HG03575 (cell line): Measurements from ENCODE around the gene CDC42EP1.
"Not testable (repeated sequence)": the region's sequence is repeated elsewhere in the genome, so short reads cannot be mapped to it uniquely, and the experiment has no call there.

Source experiments
- ATAC-seq: cut with Tn5 transposase; IDR thresholded peaks from one replicate; pipeline ENCODE4 v1.9.1; 2021; ENCODE audit not compliant: unreplicated experiment, insufficient number of reproducible peaks, low FRiP score; ENCODE audit errors: extremely low read depth

CDC42EP1 gene

DNA sequence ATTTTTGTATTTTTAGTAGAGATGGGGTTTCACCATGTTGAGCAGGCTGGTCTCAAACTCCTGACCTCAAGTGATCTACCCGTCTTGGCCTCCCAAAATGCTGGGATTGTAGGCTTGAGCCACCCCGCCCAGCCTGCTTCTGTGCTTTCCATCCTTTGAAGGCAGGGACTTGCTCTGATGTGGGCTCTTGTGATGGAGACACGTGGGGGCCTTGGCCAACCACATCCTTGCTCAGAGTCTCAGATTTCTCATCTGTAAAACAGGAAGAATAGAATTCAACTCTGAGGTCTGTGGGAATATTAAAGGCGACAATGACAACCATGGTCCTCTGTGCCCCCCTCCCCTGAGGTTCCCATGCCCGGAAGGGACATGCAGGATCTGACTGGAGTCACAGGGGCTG, 44.6 kb downstream of the CDC42EP1 start:
- ATAC-seq = no peak

DNA sequence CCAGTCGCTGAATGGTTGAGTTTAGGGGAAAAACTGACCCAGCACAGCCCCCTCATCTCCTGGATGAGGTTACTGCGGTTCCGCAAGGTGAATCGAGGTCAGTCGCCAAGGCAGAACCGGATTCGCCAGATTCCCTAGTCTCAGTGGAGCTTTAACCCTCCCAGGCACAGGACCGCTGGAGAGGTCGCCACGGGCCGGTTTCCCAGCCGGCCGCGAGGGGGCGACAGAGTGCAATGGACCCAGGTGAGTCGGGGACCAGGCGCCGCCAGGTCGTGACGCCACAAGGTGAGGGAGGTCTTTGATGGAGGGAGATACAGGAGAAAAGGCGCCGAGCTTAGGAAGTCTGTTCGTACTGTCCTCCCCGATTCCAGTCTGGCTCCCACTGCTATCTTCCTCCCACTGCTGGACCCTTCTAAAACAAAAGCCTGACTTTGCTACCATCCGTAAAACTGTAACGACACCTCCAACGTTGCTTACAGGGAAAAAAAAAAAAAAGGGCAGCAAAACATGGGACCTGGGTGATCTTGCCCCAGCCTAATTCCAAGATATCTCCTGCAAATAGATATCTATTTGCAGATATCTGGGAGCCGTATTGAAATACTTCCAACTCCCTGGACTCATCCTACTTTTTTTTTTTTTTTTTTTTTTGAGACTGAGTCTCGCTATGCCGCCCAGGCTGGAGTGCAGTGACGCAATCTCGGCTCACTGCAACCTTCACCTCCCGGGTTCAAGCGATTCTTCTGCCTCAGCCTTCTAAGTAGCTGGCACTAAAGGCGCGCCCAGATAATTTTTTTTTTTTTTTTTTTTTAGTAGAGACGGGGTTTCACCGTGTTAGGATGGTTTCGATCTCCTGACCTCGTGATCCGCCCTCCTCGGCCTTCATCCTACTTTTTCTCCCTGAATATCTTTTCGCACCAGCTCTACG, 47.0 kb downstream of the CDC42EP1 start:
- ATAC-seq = no peak

DNA sequence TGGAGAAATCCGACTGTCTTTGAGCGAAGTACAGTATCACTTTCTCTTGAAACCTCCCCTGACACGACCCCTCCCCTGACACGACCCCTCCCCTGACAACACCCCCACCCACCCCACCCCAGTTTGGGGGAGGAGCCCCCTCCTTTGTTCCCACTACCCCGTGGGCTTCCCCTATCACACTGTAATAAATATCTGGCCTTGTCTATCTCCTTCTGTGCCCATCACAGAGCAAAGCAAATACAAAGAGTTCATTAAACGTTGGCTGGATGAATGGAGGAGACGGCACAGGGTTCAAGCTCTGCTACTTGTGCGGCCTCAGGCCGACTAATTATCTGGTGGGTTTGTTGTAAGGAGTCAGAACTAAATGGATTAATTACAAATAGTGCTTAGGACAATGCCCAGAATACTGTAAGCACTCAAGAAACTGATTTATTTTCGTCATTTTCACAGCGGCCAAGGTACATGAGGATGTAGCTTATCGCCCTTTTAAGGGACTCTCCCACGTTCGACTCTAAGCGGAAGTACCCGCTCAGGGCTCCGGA, 47.7 kb downstream of the CDC42EP1 start:
- ATAC-seq = no peak

DNA sequence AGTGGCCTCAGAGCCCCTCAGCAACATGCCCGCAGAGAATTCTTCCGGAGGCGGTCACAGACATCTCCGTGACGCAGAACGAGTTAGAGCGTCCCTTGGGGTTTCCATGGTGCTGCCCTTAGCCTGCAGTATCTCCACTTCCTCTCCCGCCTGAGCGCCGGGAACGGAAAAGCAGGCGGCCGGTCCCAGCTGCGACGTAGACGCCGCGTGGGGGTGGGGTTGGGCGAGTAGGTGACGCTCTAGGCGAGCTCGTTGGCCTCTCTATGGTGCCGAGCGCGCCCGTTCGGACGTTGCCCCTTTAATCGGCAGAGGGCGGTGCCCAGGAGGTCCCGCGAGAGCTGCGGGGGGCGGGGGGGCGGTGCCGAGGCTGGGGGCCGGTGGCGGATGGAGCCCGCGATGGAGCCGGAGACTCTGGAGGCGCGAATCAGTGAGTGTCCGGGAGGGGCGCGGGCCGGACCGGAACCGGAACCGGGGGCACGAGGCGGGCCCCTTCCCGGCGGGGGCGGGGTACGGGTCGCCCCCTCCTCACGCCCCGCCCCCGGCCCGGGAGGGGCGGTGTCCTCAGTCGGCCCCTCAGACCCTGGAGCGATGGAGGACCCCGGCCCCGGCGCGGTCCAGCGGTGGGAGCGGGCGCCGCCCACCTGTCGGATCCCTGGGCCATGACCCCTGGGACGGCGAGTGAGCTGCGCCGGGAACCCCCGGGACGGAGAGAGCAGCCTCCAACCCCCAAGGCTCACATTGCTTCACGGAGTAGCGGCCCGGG, 48.4 kb downstream of the CDC42EP1 start, which contains the start of gene GGA1:
GGA1 (plus strand) TSS at position 358 of the 763 bp plus-strand sequence; CDS start at position 385, 27 bp downstream.
- peak; percentile 38 for ATAC-seq

DNA sequence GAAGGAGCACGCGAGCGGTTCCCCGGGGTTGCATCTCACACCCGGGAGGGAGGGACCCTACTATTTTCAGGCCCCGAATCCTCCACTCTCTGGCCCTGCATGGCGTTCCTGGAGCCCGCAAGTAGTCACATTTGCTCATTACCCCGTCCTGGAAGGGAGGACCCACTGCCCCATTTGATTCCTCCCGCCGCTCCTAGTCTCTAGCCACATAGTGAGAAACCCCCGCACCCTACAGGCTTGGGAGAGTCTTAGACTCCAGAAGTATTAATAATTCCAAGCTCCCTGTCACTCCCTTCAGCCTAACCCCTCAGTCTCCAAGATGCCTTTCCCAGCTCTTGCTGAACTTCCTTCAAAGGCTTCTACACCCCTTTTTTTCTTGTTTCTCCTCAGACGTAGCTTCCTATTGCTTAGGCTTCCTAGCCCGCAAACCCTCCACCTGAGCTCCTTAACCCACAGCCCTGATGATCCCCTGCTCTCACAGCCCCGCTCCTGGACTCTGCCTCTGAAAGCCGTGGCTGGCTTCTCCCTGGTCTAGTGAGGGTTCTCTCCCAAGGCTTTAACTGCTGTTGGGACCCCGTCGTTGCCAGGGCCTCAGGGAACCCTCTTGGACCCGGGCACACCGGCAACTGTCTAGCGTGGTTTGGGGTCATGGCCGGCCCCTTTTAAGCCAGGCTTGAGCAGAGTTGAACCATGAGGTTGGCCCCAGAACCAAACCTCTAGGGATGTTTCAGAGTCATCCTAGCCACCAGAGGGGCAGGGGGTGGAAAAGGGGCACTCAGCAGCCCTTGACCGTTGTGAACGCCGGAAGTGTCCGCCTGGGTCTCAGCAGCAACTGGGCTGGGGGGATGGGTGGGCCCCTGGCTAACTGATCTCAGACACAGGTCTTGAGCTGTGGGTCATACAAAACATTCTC, 49.2 kb downstream of the CDC42EP1 start:
- ATAC-seq = no peak

DNA sequence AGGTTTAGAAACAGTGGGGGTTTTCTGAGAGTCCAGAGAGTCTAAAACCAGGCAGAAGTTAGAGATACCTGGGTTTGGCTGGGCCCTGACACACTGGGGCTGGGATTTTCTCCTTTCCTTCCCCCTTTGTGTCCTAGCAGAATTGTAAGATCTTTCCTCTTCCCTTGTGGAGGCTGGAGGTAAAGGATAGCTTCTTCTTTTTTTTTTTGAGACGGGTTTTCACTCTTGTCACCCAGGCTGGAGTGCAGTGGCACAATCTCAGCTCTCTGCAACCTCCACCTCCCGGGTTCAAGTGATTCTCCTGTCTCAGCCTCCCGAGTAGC, 49.8 kb downstream of the CDC42EP1 start:
- ATAC-seq = not testable (repeated sequence)

DNA sequence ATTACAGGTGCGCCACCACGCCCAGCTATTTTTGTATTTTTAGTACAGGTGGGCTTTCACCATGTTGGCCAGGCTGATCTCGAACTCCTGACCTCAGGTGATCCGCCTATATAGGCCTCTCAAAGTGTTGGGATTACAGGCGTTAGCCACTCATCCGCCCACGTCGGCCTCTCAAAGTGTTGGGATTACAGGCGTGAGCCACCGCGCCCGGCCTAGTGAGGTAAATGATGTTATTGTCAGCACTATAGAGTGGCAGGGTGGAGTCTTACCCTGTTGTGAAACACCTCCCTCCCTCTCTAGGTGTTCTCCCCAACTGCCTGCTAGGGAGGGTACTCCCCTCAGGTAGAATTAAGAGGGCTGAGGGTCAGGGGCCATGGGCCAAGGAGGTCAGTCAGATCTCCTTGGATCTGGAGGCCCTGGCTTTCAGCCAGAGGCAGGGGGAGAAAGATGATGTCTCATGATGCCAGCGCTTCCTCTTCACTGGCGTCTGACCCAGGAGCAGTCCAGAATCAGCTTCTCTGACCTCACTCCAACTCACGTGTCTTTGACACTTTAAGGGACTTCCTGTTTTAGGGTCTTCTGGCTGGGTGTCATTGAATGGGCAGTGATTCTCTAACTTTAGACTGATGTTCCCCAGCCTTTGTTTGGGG, 50.3 kb downstream of the CDC42EP1 start:
- ATAC-seq = no peak

DNA sequence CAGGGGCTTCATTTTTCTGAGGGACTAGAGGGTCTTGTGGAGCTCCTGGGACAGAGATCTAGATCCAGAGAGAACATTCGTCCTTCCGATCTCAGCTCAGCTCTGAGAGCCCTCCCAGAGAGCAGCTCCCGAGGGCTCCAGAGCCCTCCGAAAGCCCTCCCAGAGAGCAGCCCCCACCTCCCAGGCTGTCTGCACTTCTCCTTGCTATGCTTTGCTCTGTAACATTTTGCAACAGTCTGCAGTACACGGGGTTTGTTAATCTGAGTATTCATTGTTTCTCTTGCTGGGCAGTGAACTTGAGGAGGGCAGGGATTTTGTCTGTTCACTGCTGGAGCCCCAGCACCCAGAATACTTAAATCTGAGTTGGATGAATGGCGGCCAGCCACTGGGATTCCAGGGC, 50.9 kb downstream of the CDC42EP1 start:
- ATAC-seq = no peak

GRCh38 chr22:37616201-37617083, 56.2 kb downstream of the CDC42EP1 start:
- ATAC-seq = no peak

- ATAC-seq = no peak
Measured at GRCh38 chr22:37617431-37617830, 57.2 kb downstream of the CDC42EP1 start.

DNA sequence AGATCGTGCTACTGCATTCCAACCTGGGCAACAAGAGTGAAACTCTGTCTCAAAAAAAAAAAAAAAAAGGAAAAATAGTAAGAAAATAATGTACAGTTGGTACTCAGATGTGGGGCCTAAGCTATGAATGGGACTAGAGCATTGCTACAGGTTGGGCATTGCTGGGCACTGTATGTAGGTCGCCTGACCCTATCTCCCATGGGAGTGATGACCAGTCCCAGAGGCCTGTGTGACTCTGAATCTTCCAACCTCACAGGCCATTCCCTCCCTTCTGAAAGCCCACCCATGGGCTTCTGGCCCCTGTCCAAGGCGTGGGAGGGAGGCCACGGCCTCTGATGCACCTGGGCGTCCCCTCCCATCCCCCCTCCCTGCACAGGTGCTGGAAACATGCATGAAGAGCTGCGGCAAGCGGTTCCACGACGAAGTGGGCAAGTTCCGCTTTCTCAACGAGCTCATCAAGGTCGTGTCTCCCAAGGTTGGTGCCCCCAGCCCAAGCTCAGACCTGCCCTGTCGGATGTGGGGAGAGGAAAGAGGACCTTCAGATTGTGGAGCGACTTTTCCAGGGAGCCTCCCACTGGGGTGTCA, 57.9 kb downstream of the CDC42EP1 start:
- ATAC-seq = no peak

DNA sequence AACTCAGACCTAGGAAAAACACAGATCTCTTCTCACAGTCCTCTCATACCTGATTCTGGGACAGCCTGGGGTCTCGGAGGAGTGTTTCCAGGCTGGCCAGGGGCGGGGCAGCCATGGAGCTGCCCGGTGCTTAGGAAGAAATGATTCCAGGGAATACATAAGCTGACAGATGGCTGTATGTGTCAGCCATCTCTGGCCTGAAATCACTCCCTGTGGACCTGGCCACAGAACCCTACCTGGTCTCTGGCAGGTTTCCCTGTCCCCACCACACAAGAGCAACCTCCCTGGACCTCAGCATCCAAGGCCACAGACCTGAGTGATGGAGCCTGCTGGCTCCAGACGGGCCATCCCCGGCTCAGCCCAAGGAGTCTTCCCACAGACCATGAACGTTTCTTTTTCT, 58.4 kb downstream of the CDC42EP1 start:
- ATAC-seq = no peak
